ENCODE measurements around the gene ZNF579.
"Not testable (repeated sequence)": the region's sequence is repeated elsewhere in the genome, so short reads cannot be mapped to it uniquely, and the experiment has no call there.

Gene ZNF579

GRCh38 chr19:55593096-55593772 lies 12.6 kb upstream of the ZNF579 start:
- DNase-seq: no peak

DNA sequence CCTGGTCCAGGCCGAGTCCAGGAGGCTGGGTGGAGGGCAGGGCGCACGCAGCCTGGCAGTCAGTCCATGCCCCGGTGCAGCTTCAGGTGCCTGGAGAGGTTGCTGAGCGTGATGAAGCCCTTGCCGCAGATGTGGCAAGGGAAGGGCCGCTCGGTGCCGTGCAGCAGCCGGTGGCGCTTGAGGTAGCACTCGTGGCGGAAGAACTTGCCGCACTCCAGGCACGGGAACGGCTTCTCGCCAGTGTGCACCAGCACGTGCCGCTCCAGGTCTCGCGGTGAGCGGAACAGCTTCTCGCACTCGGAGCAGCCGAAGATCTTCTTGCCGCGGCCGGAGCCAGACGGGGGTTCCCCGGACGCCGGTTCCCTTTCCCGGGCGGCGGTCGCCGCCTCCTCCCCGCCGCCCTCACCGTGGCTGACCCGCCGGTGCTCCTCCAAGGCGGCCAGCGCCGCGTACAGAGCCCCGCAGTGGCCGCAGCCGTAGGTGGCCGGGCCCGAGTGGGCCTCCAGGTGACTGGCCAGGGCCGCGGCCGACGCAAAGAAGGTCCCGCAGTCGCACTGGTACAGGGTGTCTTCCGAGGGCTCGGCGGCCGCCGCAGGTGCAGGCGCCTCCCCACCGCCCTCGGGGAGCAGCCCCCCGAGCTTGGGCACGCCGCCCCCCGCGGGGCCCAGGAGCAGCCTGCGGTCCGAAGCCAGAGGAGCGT lies 11.9 kb upstream of the ZNF579 start:
- DNase-seq: no peak

GRCh38 chr19:55591555-55591954 lies 10.9 kb upstream of the ZNF579 start:
- no peak for DNase-seq

DNA sequence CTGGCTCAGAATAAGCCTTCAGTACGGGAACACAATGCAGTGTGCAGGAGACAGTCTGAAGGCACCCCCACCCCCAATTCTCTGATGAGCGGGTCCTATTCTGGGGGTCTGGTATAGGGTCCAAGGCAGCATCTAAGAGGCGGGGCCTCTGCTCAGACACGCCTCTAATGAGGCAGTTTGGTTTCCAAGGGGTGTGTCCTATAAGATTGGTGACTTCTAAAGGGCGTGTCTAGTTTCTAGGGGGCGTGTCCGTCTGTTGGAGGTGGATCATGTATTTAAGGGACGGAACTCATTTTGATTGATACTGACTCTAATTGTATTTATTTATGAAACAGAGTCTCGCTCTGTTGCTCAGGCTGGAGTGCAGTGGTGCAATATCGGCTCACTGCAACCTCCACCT lies 10.0 kb upstream of the ZNF579 start:
- peak; percentile 37 for DNase-seq

GRCh38 chr19:55590109-55590508 lies 9.5 kb upstream of the ZNF579 start:
- DNase-seq: no peak

- no peak for DNase-seq
Measured at GRCh38 chr19:55588738-55589137, 8.1 kb upstream of the ZNF579 start.

GRCh38 chr19:55586976-55587668 lies 6.5 kb upstream of the ZNF579 start:
- peak; percentile 96 for DNase-seq

- peak; percentile 73 for DNase-seq
Measured at GRCh38 chr19:55585658-55586339, 5.2 kb upstream of the ZNF579 start.

GRCh38 chr19:55584871-55585270 lies 4.2 kb upstream of the ZNF579 start:
- no peak for DNase-seq

DNA sequence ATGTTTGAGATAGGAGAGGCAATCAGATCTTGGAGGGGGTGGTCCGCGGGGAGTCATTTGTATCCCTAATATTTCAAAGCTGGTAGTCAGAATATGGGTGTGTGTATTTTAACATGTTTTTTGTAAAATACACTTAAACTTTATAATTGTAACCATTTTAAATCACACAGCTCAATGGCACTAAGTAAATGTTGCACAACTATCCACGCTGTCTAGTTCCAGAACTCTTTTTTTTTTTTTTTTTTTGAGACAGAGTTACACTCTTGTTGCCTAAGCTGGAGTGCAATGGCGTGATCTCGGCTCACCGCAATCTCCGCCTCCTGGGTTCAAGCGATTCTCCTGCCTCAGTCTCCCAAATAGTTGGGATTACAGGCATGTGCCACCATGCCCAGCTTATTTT lies 3.2 kb upstream of the ZNF579 start:
- not testable (repeated sequence) for DNase-seq

GRCh38 chr19:55582284-55582683 lies 1.6 kb upstream of the ZNF579 start:
- DNase-seq: not testable (repeated sequence)

GRCh38 chr19:55581823-55582223 lies 1.2 kb upstream of the ZNF579 start:
- DNase-seq: no peak

DNA sequence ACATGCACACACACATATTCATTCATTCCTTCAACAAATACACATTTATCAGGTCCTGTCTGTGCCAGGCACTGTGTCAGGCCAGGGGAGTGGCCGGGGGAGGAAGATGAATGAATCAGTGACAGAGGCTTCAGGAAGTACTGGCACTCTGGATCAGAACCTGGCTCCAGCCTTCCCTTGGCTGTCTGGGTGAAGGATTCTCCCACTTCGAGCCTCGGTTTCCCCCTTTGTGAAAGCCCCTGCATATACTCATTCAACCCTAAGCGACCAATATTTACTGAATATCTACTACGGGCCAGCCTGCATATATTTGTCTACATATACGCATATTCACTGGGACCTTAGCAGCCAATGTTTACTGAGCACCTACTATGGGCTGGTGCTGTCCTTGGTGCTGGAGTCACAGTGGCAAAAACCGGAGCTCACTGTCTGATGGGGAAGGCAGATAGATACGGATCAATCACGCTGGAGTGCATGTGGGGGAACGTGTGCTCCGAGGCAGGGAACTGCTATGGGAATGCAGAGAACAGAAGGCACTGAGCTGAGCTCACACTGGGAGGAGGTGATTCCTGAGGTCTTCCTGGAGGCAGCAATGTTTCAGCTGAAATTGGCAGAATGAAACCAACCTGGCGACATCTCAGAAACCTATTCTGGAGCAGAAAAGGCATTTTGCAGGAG lies 636 bp upstream of the ZNF579 start:
- peak; percentile 36 for DNase-seq

DNA sequence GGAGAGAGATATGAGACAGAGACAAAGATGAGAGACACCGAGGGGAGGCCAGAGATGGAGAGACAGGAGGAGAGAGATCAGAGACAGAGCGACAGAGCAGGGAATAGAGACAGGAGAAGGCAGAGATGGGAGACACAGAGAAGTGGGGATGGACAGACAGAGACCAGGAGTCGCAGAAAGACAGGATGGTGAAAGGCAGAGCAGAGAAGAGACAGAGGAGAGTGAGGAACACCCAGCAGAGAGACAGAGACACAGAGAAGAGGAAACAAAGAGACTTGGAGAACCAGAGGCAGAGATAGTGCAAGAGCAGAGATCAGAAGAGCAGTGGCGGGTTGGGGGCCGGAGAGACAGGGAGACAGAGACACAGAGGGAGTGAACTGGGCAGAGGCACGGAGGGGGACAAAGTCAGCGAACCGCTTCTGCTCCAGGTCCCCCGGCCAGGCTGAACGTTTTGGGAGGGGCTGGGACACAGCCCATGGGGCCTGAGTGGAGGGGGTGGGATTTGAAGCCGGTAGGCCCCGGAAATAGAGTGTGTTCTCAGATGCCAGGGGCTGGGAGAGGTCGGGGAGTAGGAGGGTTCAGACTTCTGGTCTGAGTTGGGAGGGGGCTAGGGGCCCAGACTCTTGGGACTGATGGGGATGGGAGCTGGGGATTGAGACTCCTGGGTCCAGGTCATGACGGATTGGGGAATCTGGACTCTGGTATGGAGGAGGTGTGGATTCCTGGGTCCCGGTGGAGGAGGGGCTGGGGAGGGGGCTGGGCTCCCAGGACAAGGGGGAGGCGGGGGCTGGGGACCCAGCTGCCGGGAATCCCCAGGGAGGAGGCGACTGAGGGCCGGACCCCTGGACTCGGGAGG lies 654 bp downstream of the ZNF579 start:
- peak; percentile 21 for DNase-seq

- DNase-seq: no peak
Measured at GRCh38 chr19:55578761-55579747, 1.6 kb downstream of the ZNF579 start.

- DNase-seq: no peak
Measured at GRCh38 chr19:55578031-55578760, 2.5 kb downstream of the ZNF579 start.

GRCh38 chr19:55576746-55577145 lies 3.9 kb downstream of the ZNF579 start:
- DNase-seq: no peak

- not testable (repeated sequence) for DNase-seq
Measured at GRCh38 chr19:55573929-55574328, 6.7 kb downstream of the ZNF579 start.

DNA sequence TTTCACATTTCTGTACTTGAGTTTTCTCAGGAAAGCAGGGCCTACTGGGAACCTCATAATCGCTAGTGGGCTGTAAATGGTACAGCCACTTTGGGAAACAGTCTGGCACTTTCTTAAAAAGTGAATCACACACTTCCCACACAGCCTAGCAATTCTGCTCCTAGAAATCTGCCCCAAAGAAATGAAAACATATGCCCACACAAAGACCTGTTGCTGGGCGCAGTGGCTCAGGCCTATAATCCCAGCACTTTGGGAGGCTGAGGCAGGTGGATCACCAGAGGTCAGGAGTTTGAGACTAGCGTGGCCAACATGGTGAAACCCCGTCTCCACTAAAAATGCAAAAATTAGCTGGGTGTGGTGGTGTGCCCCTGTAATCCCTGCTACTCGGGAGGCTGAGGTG lies 11.2 kb downstream of the ZNF579 start:
- DNase-seq: not testable (repeated sequence)

Data from stimulated activated CD4-positive, alpha-beta T cell treated with anti-CD3 and anti-CD28 coated beads, Interleukin-15, amount 100 ng/mL, for 24 hours (primary cell).